Fibroblast of lung (primary cell): ENCODE measurements around the gene TRPM3. TPM values are rescaled to one million over a fixed set of nuclear protein-coding genes. Genes with fewer than 3 reads are reported as not detected.

Source experiments
- DNase-seq, 2 donors: peaks; one replicate each; pipeline versions ENCODE4 v3.0.0 to v3.0.0-alpha.2; 2010; ENCODE audit warnings: low read depth in 2 of 2
- H2AFZ ChIP-seq: 2 replicates; pipeline ENCODE4 v1.5.1; 2012; ENCODE audit warnings: low read length, control low read depth, inconsistent platforms
- H3K27ac ChIP-seq: 2 replicates; pipeline ENCODE4 v1.5.1; 2011; ENCODE audit warnings: low read length, control low read depth; ENCODE audit not compliant: insufficient read depth
- H3K27me3 ChIP-seq: 2 replicates; pipeline ENCODE4 v1.5.1; 2011; ENCODE audit warnings: mild to moderate bottlenecking, low read length; ENCODE audit not compliant: control insufficient read depth, insufficient read depth
- H3K36me3 ChIP-seq: 2 replicates; pipeline ENCODE4 v1.5.1; 2011; ENCODE audit warnings: low read length; ENCODE audit not compliant: control insufficient read depth, insufficient read depth
- H3K4me1 ChIP-seq: 2 replicates; pipeline ENCODE4 v1.5.1; 2011; ENCODE audit warnings: low read length; ENCODE audit not compliant: control insufficient read depth, insufficient read depth; ENCODE audit errors: extremely low read depth
- H3K4me2 ChIP-seq: 2 replicates; pipeline ENCODE4 v1.5.1; 2011; ENCODE audit warnings: low read length, control low read depth; ENCODE audit not compliant: insufficient read depth; ENCODE audit errors: extremely low read depth
- H3K4me3 ChIP-seq, 4 experiments: fragments of 200-600 bp in 1 of 4; sonication (generic) in 1 of 4; replicated peaks in 1 of 4; 2 replicates each; pipeline ENCODE4 v1.5.1; 2011 to 2016; ENCODE audit warnings: low read length in 4 of 4, low read depth in 3 of 4, mild to moderate bottlenecking in 3 of 4, control low read depth in 2 of 4, inconsistent platforms in 1 of 4, mixed read lengths in 1 of 4; ENCODE audit not compliant: insufficient read depth in 1 of 4; ENCODE audit errors: control extremely low read depth in 1 of 4
- H3K79me2 ChIP-seq: 2 replicates; pipeline ENCODE4 v1.5.1; 2012; ENCODE audit warnings: mild to moderate bottlenecking, low read length, inconsistent platforms; ENCODE audit not compliant: control insufficient read depth, insufficient read depth
- H3K9ac ChIP-seq: 2 replicates; pipeline ENCODE4 v1.5.1; 2011; ENCODE audit warnings: mild to moderate bottlenecking, low read length, control low read depth; ENCODE audit not compliant: insufficient read depth
- H3K9me3 ChIP-seq: 2 replicates; pipeline ENCODE4 v1.5.1; 2012; ENCODE audit warnings: low read depth, low read length; ENCODE audit not compliant: control insufficient read depth, insufficient read depth
- H4K20me1 ChIP-seq: 2 replicates; pipeline ENCODE4 v1.5.1; 2011; ENCODE audit warnings: low read length; ENCODE audit not compliant: control insufficient read depth, insufficient read depth; ENCODE audit errors: extremely low read depth
- EZH2 ChIP-seq: IDR thresholded peaks from 2 replicates; pipeline ENCODE4 v1.5.1; 2012; ENCODE audit warnings: low read length, control low read depth, mild to moderate bottlenecking; ENCODE audit errors: missing control alignments
- polyA plus RNA-seq, 2 donors: library from polyadenylated mRNA; depleted of rRNA in 1 of 2; stranded (reverse) in 1 of 2; unstranded in 1 of 2; fragments of >200 nt; gene quantifications; 2 replicates each; pipeline ENCODE4 v1.2.1, GENCODE V29; 2011 to 2012; ENCODE audit warnings: missing spikeins in 1 of 2
- total RNA-seq: library from RNA; depleted of rRNA; stranded (reverse); fragments of >200 nt; gene quantifications from 2 replicates; pipeline ENCODE4 v1.2.1, GENCODE V29; 2014
- TF ChIP-seq, protein P1 (sequence below), 2 donors: IDR thresholded peaks in 1 of 2; conservative IDR thresholded peaks in 1 of 2; 1 replicate in 1 of 2; 2 replicates in 1 of 2; pipeline ENCODE4 v1.5.1; 2011 to 2012; ENCODE audit warnings: low read length in 2 of 2, control low read depth in 1 of 2, inconsistent platforms in 1 of 2, low read depth in 1 of 2, mild to moderate bottlenecking in 1 of 2

TRPM3 gene
- total and polyA plus RNA-seq, 2 donors (not counting 1 experiment from before 2014, with no cell fraction given): 0.05 to 0.50 TPM

DNA sequence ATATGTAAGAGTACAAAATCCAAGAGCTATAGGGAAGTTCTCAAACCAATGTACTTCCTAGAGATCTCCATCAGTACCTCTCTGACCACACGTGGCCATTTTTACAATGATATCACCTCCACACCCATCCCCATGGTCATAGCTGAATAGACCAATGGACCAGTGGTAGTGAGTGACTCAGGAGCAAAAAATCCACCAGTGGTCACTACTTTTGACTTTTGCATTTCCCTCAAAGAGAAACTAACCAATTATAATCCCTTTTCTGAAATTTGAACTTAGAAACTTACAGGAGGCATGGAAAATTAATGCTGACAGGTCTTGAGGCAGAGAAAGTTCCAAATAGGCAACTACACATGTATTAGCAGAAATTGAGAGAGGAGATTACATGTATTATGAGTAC, 238.4 kb downstream of the TRPM3 start:
- peak in 1 of 2 donors; percentile 63 for DNase-seq
- Histone ChIP-seq H2AFZ (no peak overlapping the region), H3K27me3 (no peaks in the 10 kb centered on the region), H3K27ac (no peak overlapping the region), H3K36me3 (no peaks in the 10 kb centered on the region), H4K20me1 (no peaks in the 10 kb centered on the region), H3K9ac (no peak overlapping the region), H3K4me2 (no peak overlapping the region), H3K4me3 (no peak overlapping the region), H3K79me2 (no peaks in the 10 kb centered on the region), H3K4me1 (no peaks in the 10 kb centered on the region), H3K9me3 (no peaks in the 10 kb centered on the region)
- TF ChIP-seq, protein P1, sequence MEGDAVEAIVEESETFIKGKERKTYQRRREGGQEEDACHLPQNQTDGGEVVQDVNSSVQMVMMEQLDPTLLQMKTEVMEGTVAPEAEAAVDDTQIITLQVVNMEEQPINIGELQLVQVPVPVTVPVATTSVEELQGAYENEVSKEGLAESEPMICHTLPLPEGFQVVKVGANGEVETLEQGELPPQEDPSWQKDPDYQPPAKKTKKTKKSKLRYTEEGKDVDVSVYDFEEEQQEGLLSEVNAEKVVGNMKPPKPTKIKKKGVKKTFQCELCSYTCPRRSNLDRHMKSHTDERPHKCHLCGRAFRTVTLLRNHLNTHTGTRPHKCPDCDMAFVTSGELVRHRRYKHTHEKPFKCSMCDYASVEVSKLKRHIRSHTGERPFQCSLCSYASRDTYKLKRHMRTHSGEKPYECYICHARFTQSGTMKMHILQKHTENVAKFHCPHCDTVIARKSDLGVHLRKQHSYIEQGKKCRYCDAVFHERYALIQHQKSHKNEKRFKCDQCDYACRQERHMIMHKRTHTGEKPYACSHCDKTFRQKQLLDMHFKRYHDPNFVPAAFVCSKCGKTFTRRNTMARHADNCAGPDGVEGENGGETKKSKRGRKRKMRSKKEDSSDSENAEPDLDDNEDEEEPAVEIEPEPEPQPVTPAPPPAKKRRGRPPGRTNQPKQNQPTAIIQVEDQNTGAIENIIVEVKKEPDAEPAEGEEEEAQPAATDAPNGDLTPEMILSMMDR (conservative IDR thresholded peaks at IDR 0.05 in 1 of 2, IDR thresholded peaks at IDR 0.05 in 1 of 2; ENCODE audit: low read depth in 1 of 2, low read length in 2 of 2): no peak
- no peak for TF ChIP-seq EZH2

GRCh38 chr9:70881333-70881732, 240.1 kb downstream of the TRPM3 start:
- Histone ChIP-seq H3K4me1 (no peaks in the 10 kb centered on the region), H3K27me3 (no peaks in the 10 kb centered on the region), H4K20me1 (no peaks in the 10 kb centered on the region), H3K4me3 (no peak overlapping the region), H3K9ac (no peak overlapping the region), H3K4me2 (no peak overlapping the region), H2AFZ (no peak overlapping the region), H3K79me2 (no peaks in the 10 kb centered on the region), H3K9me3 (no peaks in the 10 kb centered on the region), H3K36me3 (no peaks in the 10 kb centered on the region), H3K27ac (no peak overlapping the region)
- no peak for DNase-seq
- TF ChIP-seq, protein P1 (conservative IDR thresholded peaks at IDR 0.05 in 1 of 2, IDR thresholded peaks at IDR 0.05 in 1 of 2; ENCODE audit: low read depth in 1 of 2, low read length in 2 of 2): no peak
- no peak for TF ChIP-seq EZH2

GRCh38 chr9:70880535-70880934, 240.9 kb downstream of the TRPM3 start:
- no peak overlapping the region for H3K27ac ChIP-seq
- TF ChIP-seq EZH2: no peak
- TF ChIP-seq, protein P1 (conservative IDR thresholded peaks at IDR 0.05 in 1 of 2, IDR thresholded peaks at IDR 0.05 in 1 of 2; ENCODE audit: low read depth in 1 of 2, low read length in 2 of 2): no peak
- H3K36me3 ChIP-seq: no peaks in the 10 kb centered on the region
- no peak overlapping the region for H2AFZ ChIP-seq
- H3K9ac ChIP-seq: no peak overlapping the region
- H3K9me3 ChIP-seq: no peaks in the 10 kb centered on the region
- H3K4me3 ChIP-seq: no peak overlapping the region
- no peak for DNase-seq
- H3K27me3 ChIP-seq: no peaks in the 10 kb centered on the region
- no peaks in the 10 kb centered on the region for H4K20me1 ChIP-seq
- no peak overlapping the region for H3K4me2 ChIP-seq
- H3K4me1 ChIP-seq: no peaks in the 10 kb centered on the region
- H3K79me2 ChIP-seq: no peaks in the 10 kb centered on the region
